ENCODE results near the gene KIAA0513.
"Not testable (repeated sequence)": the region's sequence is repeated elsewhere in the genome, so short reads cannot be mapped to it uniquely, and the experiment has no call there.

The KIAA0513 gene

DNA sequence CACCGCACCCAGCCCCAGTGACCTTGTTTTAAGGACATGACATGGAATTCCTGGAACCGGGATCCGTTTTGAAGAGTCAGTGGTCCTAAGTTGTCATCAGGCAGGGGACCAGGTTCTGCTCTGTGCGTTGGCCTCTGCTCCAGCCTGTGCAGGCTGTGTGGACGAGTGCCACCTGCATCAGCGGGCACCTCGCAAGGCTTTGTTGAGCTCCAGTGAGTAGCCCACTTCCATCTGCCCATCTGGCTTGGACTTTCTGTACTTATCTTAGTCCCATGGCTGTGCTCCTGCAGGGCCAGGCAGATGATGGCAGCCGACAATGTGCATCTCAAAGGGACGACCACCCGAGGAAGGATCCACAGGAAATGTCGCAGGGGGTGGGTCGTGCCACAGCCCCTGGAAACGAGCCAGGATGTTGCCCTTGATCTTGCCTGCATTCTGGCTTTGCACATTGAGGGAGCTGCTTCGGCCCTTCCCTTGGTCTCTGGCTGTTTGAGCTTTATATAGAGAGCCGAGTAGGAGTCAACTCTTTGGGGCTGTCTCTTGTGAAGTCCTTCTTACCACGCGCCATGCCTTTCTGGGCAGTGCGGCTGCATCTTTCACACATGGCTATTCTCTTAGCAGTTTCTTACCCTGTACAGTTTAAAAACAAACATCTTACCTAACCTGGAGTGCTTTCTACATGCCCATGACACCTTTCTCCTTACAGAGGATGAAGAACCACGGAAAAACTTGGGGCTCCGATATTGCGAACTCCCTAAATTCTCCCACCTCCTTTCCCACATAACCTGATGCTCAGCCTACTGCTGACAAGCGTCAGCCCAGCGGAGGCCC lies 18.3 kb downstream of the KIAA0513 start:
- H3K27me3 ChIP-seq (ENCODE audit: control insufficient read depth in 1 of 2, insufficient read depth in 2 of 2, low read length in 2 of 2): no peaks in the 10 kb centered on the region
- peaks cover 10% of the 10 kb centered on the region for H3K4me1 ChIP-seq (ENCODE audit: insufficient read depth, low read length)
- no peak overlapping the region for H3K27ac ChIP-seq (ENCODE audit: low read depth, low read length)

GRCh38 chr16:85046472-85046916 lies 18.9 kb downstream of the KIAA0513 start:
- H3K4me3 ChIP-seq (ENCODE audit: low read depth in 1 of 2, low read length in 2 of 2): no peak overlapping the region
- H3K27ac ChIP-seq (ENCODE audit: low read depth, low read length): no peak overlapping the region
- peaks cover 6% of the 10 kb centered on the region for H3K4me1 ChIP-seq (ENCODE audit: insufficient read depth, low read length)
- H3K36me3 ChIP-seq (ENCODE audit: insufficient read depth, low read length): no peaks in the 10 kb centered on the region
- H3K9ac ChIP-seq (ENCODE audit: low read length): no peak overlapping the region
- no peaks in the 10 kb centered on the region for H3K27me3 ChIP-seq (ENCODE audit: control insufficient read depth in 1 of 2, insufficient read depth in 2 of 2, low read length in 2 of 2)
- no peaks in the 10 kb centered on the region for H3K9me3 ChIP-seq (ENCODE audit: low read length)

More for the DNA sequence above, 18.3 kb downstream of the KIAA0513 start:
- Histone ChIP-seq H3K9ac (ENCODE audit: low read length) (no peak overlapping the region), H3K4me3 (ENCODE audit: low read depth in 1 of 2, low read length in 2 of 2) (no peak overlapping the region), H3K36me3 (ENCODE audit: insufficient read depth, low read length) (no peaks in the 10 kb centered on the region), H3K9me3 (ENCODE audit: low read length) (no peaks in the 10 kb centered on the region)

GRCh38 chr16:85046931-85047866 lies 19.6 kb downstream of the KIAA0513 start:
- no peak overlapping the region for H3K4me3 ChIP-seq (ENCODE audit: low read depth in 1 of 2, low read length in 2 of 2)
- no peaks in the 10 kb centered on the region for H3K9me3 ChIP-seq (ENCODE audit: low read length)
- H3K9ac ChIP-seq (ENCODE audit: low read length): no peak overlapping the region
- H3K36me3 ChIP-seq (ENCODE audit: insufficient read depth, low read length): no peaks in the 10 kb centered on the region
- H3K4me1 ChIP-seq (ENCODE audit: insufficient read depth, low read length): peaks cover 3% of the 10 kb centered on the region
- H3K27me3 ChIP-seq (ENCODE audit: control insufficient read depth in 1 of 2, insufficient read depth in 2 of 2, low read length in 2 of 2): no peaks in the 10 kb centered on the region
- no peak overlapping the region for H3K27ac ChIP-seq (ENCODE audit: low read depth, low read length)

- Histone ChIP-seq H3K4me1 (ENCODE audit: insufficient read depth, low read length) (no peaks in the 10 kb centered on the region), H3K27ac (ENCODE audit: low read depth, low read length) (no peak overlapping the region), H3K27me3 (ENCODE audit: control insufficient read depth in 1 of 2, insufficient read depth in 2 of 2, low read length in 2 of 2) (no peaks in the 10 kb centered on the region), H3K4me3 (ENCODE audit: low read depth in 1 of 2, low read length in 2 of 2) (no peak overlapping the region), H3K9ac (ENCODE audit: low read length) (no peak overlapping the region), H3K9me3 (ENCODE audit: low read length) (no peaks in the 10 kb centered on the region), H3K36me3 (ENCODE audit: insufficient read depth, low read length) (no peaks in the 10 kb centered on the region)
Measured at GRCh38 chr16:85047867-85048455, 20.4 kb downstream of the KIAA0513 start.

DNA sequence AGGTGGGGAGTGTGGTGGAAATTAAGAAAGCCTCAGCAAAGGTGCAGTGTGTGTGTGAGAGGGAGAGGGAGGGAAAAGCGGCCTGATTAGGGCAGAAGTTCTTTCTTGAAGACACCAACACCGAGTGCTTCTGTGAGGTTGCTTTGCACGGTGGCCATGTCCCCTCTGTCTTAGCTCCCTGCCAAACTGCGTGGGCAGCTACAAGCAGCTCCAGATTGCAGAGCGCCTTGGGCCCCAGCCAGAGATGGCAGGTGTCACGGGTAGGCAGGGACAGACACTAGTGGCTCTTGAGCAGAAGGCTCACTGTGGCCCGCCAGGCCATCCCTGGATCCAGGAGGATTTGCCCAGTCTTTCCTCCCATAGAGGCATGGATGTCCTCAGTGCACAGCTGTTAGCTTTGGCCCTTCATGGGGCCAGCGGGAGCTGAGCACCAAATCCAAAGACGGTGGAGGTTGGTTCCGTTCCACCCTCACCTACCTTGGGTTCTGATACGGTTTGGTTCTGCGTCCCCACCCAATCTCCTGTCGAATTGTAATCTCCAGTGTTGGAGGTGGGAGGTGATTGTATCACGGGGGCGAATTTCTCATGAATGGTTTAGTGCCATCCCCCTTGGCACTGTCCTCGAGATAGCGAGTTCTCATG lies 21.4 kb downstream of the KIAA0513 start:
- Histone ChIP-seq H3K9me3 (ENCODE audit: low read length) (no peaks in the 10 kb centered on the region), H3K4me3 (ENCODE audit: low read depth in 1 of 2, low read length in 2 of 2) (no peak overlapping the region), H3K27ac (ENCODE audit: low read depth, low read length) (no peak overlapping the region), H3K27me3 (ENCODE audit: control insufficient read depth in 1 of 2, insufficient read depth in 2 of 2, low read length in 2 of 2) (no peaks in the 10 kb centered on the region), H3K9ac (ENCODE audit: low read length) (no peak overlapping the region), H3K36me3 (ENCODE audit: insufficient read depth, low read length) (no peaks in the 10 kb centered on the region), H3K4me1 (ENCODE audit: insufficient read depth, low read length) (no peaks in the 10 kb centered on the region)

DNA sequence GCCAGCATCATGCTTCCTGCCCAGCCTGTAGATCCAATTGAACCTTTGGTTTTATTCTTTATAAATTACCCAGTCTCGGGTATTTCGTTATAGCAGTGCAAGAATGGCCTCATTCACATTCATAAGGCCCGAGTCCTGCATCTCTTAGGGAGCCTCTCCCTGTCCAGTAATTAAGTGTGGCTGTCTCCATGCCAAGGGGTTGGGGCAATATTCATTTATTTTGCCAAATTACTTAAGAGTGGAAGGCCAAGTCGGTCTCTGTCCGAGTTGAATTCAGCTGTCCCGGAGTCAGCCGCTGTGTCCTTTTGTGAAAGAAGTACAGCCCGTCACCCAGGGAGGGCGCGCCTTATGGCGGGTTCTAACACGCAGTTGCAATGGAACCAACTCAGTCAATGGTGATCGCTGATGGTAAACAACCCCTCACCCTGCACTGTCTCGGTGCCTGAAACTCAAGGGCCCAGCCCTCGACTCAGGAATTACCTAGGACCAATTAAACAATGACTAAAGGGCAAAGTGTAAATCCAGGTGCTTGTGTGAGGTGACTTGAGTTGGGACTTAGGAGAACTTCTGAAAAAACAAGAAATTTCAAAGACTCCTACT lies 22.2 kb downstream of the KIAA0513 start:
- Histone ChIP-seq H3K9me3 (ENCODE audit: low read length) (no peaks in the 10 kb centered on the region), H3K4me1 (ENCODE audit: insufficient read depth, low read length) (peaks cover under 1% of the 10 kb centered on the region), H3K27me3 (ENCODE audit: control insufficient read depth in 1 of 2, insufficient read depth in 2 of 2, low read length in 2 of 2) (no peaks in the 10 kb centered on the region), H3K27ac (ENCODE audit: low read depth, low read length) (no peak overlapping the region), H3K36me3 (ENCODE audit: insufficient read depth, low read length) (no peaks in the 10 kb centered on the region), H3K9ac (ENCODE audit: low read length) (no peak overlapping the region), H3K4me3 (ENCODE audit: low read depth in 1 of 2, low read length in 2 of 2) (no peak overlapping the region)

DNA sequence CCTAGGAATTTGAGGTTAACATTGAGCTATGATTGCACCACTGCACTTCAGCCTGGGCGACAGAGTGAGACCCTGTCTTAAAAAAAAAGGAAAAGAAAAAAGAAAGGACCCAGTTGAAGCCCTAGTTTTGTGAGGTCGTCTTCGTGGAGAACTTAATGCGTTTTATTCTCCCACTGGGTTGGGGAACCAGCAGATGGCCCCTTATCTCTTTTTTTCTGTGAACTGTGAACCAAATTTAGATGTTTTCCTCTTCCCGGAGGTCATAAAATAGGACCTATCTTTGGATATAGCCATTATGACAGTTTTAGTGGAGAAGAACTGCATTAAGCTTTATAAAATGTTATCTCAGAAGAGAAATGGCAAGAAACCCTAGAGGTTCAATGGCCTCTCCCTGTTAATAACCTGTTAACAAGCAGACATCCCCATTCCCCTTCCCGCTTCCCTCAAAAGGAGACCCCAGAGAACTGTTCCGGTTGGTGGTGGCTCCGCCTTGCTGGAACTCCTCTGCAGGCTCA lies 23.5 kb downstream of the KIAA0513 start:
- Histone ChIP-seq H3K27me3 (ENCODE audit: control insufficient read depth in 1 of 2, insufficient read depth in 2 of 2, low read length in 2 of 2) (no peaks in the 10 kb centered on the region), H3K9ac (ENCODE audit: low read length) (no peak overlapping the region), H3K36me3 (ENCODE audit: insufficient read depth, low read length) (no peaks in the 10 kb centered on the region), H3K4me3 (ENCODE audit: low read depth in 1 of 2, low read length in 2 of 2) (no peak overlapping the region), H3K9me3 (ENCODE audit: low read length) (no peaks in the 10 kb centered on the region), H3K4me1 (ENCODE audit: insufficient read depth, low read length) (peaks cover 8% of the 10 kb centered on the region), H3K27ac (ENCODE audit: low read depth, low read length) (no peak overlapping the region)

GRCh38 chr16:85051683-85052082 lies 24.1 kb downstream of the KIAA0513 start:
- Histone ChIP-seq H3K9ac (ENCODE audit: low read length) (no peak overlapping the region), H3K4me1 (ENCODE audit: insufficient read depth, low read length) (peaks cover 14% of the 10 kb centered on the region), H3K4me3 (ENCODE audit: low read depth in 1 of 2, low read length in 2 of 2) (no peak overlapping the region), H3K27ac (ENCODE audit: low read depth, low read length) (no peak overlapping the region), H3K9me3 (ENCODE audit: low read length) (no peaks in the 10 kb centered on the region), H3K27me3 (ENCODE audit: control insufficient read depth in 1 of 2, insufficient read depth in 2 of 2, low read length in 2 of 2) (no peaks in the 10 kb centered on the region), H3K36me3 (ENCODE audit: insufficient read depth, low read length) (no peaks in the 10 kb centered on the region)

DNA sequence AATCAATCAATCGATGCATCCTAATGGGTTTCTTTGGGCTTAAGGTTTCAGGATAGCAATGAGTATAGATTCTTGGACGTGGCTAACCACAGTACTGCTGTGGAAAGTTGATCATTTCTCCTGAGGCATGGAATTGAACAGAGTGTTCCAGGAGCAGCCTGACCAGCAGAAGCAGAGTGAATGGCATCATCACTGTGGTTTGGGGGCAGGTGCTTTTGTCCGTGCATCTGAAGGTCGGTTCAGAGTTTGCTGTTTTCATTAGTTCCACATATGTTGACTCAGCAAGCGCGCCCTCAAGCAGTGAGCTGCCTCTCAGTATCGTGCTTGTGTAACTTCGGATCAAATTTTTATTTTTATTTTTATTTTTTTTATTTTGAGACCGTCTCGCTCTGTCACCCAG lies 24.9 kb downstream of the KIAA0513 start:
- Histone ChIP-seq H3K36me3 (ENCODE audit: insufficient read depth, low read length) (no peaks in the 10 kb centered on the region), H3K9ac (ENCODE audit: low read length) (no peak overlapping the region), H3K27ac (ENCODE audit: low read depth, low read length) (no peak overlapping the region), H3K4me3 (ENCODE audit: low read depth in 1 of 2, low read length in 2 of 2) (no peak overlapping the region), H3K4me1 (ENCODE audit: insufficient read depth, low read length) (peaks cover 16% of the 10 kb centered on the region), H3K9me3 (ENCODE audit: low read length) (no peaks in the 10 kb centered on the region), H3K27me3 (ENCODE audit: control insufficient read depth in 1 of 2, insufficient read depth in 2 of 2, low read length in 2 of 2) (no peaks in the 10 kb centered on the region)

- H3K4me3 ChIP-seq (ENCODE audit: low read depth in 1 of 2, low read length in 2 of 2); H3K27me3 ChIP-seq (ENCODE audit: control insufficient read depth in 1 of 2, insufficient read depth in 2 of 2, low read length in 2 of 2); H3K9ac ChIP-seq (ENCODE audit: low read length); H3K36me3 ChIP-seq (ENCODE audit: insufficient read depth, low read length); H3K27ac ChIP-seq (ENCODE audit: low read depth, low read length); H3K9me3 ChIP-seq (ENCODE audit: low read length): not testable (repeated sequence)
- peaks cover 16% of the 10 kb centered on the region for H3K4me1 ChIP-seq (ENCODE audit: insufficient read depth, low read length)
Measured at GRCh38 chr16:85054321-85054720, 26.7 kb downstream of the KIAA0513 start.
